Smooth muscle cell (in vitro differentiated cells): ENCODE measurements around the gene MGLL. TPM values are rescaled to one million over a fixed set of nuclear protein-coding genes. Genes with fewer than 3 reads are reported as not detected.

Experiments used
- DNase-seq: peaks from one replicate; lab custom pipeline; 2025; ENCODE audit not compliant: unreplicated experiment; lab: John Stamatoyannopoulos, UW
- H2AFZ ChIP-seq: fragments of 200-600 bp; sonication (generic); 2 replicates; pipeline ENCODE4 v1.6.0; 2016; ENCODE audit warnings: antibody characterized with exemption, low read depth, mild to moderate bottlenecking
- H3F3A ChIP-seq: fragments of 200-600 bp; sonication (generic); 2 replicates; pipeline ENCODE4 v1.6.0; 2017; ENCODE audit warnings: antibody characterized with exemption, low read depth
- H3K27ac ChIP-seq: fragments of 200-600 bp; sonication (generic); 2 replicates; pipeline ENCODE4 v1.5.1; 2016; ENCODE audit warnings: low read depth, mild to moderate bottlenecking
- H3K27me3 ChIP-seq: fragments of 200-600 bp; sonication (generic); 2 replicates; pipeline ENCODE4 v1.6.1; 2016; ENCODE audit warnings: low read depth, mild to moderate bottlenecking
- H3K36me3 ChIP-seq: fragments of 200-600 bp; sonication (generic); 2 replicates; pipeline ENCODE4 v1.5.1; 2016; ENCODE audit warnings: low read depth
- H3K4me1 ChIP-seq: fragments of 200-600 bp; sonication (generic); 2 replicates; pipeline ENCODE4 v1.5.1; 2016; ENCODE audit warnings: low read depth
- H3K4me2 ChIP-seq: fragments of 200-600 bp; sonication (generic); 2 replicates; pipeline ENCODE4 v1.6.0; 2016; ENCODE audit warnings: mild to moderate bottlenecking
- H3K4me3 ChIP-seq: fragments of 200-600 bp; sonication (generic); 2 replicates; pipeline ENCODE4 v1.5.1; 2016; ENCODE audit warnings: mild to moderate bottlenecking
- H3K79me2 ChIP-seq: fragments of 200-600 bp; sonication (generic); 2 replicates; pipeline ENCODE4 v1.6.0; 2016; ENCODE audit warnings: low read depth, mild to moderate bottlenecking
- H3K9ac ChIP-seq: fragments of 200-600 bp; sonication (generic); 2 replicates; pipeline ENCODE4 v1.6.0; 2016; ENCODE audit warnings: low read depth
- H3K9me3 ChIP-seq: fragments of 200-600 bp; sonication (generic); replicated peaks from 2 replicates; pipeline ENCODE4 v1.5.1; 2016; ENCODE audit warnings: low read depth
- H4K20me1 ChIP-seq: fragments of 200-600 bp; sonication (generic); 2 replicates; pipeline ENCODE4 v1.6.0; 2016; ENCODE audit warnings: low read depth
- WGBS: methylation state at CpG from one replicate; pipeline ENCODE4 v1.1.7; 2016; ENCODE audit warnings: low lambda C conversion rate; 5-methylcytosine and 5-hydroxymethylcytosine counted together
- polyA plus RNA-seq: library from polyadenylated mRNA; unstranded; fragments of >200 nt; fragmentation: Nextera tagmentation; extraction: Ambion mirVana; gene quantifications from 2 replicates; pipeline ENCODE4 v1.2.1, GENCODE V29; 2016
- total RNA-seq: library from RNA; depleted of rRNA; stranded (reverse); fragments of >200 nt; gene quantifications from 2 replicates; pipeline ENCODE4 v1.2.3, GENCODE V29; 2014
- TF ChIP-seq, protein P1 (sequence below): fragments of 200-600 bp; sonication (generic); IDR thresholded peaks from 2 replicates; pipeline ENCODE4 v1.5.1; 2017; ENCODE audit warnings: borderline replicate concordance, mild to moderate bottlenecking, antibody characterized with exemption; ENCODE audit not compliant: insufficient read depth, poor library complexity, severe bottlenecking

The MGLL gene
- total and polyA plus RNA-seq, 2 experiments from 2014 or later: 13.6 to 22.5 TPM

GRCh38 chr3:127697551-127698240, 124.6 kb downstream of the MGLL start:
- no peak overlapping the region for H3K9ac ChIP-seq
- H3K27ac ChIP-seq: peak overlapping the region; percentile 60
- no peaks in the 10 kb centered on the region for H3K79me2 ChIP-seq
- no peak overlapping the region for H2AFZ ChIP-seq
- TF ChIP-seq, protein P1, sequence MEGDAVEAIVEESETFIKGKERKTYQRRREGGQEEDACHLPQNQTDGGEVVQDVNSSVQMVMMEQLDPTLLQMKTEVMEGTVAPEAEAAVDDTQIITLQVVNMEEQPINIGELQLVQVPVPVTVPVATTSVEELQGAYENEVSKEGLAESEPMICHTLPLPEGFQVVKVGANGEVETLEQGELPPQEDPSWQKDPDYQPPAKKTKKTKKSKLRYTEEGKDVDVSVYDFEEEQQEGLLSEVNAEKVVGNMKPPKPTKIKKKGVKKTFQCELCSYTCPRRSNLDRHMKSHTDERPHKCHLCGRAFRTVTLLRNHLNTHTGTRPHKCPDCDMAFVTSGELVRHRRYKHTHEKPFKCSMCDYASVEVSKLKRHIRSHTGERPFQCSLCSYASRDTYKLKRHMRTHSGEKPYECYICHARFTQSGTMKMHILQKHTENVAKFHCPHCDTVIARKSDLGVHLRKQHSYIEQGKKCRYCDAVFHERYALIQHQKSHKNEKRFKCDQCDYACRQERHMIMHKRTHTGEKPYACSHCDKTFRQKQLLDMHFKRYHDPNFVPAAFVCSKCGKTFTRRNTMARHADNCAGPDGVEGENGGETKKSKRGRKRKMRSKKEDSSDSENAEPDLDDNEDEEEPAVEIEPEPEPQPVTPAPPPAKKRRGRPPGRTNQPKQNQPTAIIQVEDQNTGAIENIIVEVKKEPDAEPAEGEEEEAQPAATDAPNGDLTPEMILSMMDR: no peak
- no peaks in the 10 kb centered on the region for H3K36me3 ChIP-seq
- H3F3A ChIP-seq: peaks cover 3% of the 10 kb centered on the region
- peak overlapping the region; percentile 49 for H3K4me2 ChIP-seq
- no peaks in the 10 kb centered on the region for H3K27me3 ChIP-seq
- no peaks in the 10 kb centered on the region for H3K9me3 ChIP-seq
- no peak overlapping the region for H3K4me3 ChIP-seq
- peak; percentile 65 for DNase-seq
- no peaks in the 10 kb centered on the region for H4K20me1 ChIP-seq
- H3K4me1 ChIP-seq: peaks cover 6% of the 10 kb centered on the region
- 50% methylated on average over 16 of the region's 16 CpGs for WGBS

DNA sequence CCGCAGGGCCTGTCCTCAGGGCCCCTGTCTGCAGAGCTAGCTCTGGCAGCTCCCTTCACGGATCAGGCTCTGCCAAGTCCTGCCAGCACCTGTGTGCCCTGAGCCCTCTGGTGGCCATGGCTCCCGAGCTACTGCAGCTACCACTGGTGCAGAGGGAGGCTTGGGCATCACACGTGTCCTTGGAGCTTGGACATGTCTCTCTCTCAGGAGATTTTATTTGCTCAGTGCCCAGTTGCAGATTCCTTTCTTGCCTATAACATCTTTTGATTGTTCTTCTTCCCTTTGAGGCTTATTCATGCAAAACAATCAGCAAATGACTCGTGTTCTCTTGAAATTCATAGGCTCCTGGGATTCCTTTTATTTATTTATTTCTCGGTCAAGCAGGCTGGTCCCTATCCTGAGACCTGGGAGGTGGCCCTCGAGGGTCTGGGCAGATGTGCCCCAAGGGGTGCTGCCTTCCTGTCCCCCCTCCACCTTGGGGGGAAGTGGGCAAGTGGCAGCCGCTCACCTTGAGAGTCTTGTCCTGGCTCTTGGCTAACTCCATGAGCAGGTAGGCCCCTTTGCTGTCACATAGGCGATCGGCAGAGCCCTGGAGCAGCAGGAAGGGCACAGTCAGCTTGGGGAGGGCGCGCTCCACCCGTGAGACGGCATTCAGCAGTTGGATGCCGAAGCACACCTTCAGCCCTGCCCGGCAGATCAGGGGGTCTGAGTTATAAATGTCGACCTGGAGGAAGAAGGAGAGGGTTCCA, 127.7 kb downstream of the MGLL start:
- H3K4me2 ChIP-seq: no peak overlapping the region
- H3F3A ChIP-seq: peaks cover 3% of the 10 kb centered on the region
- no peak overlapping the region for H3K27ac ChIP-seq
- no peak overlapping the region for H2AFZ ChIP-seq
- H3K79me2 ChIP-seq: no peaks in the 10 kb centered on the region
- 92% methylated on average over 17 of the region's 17 CpGs for WGBS
- TF ChIP-seq, protein P1: peak; percentile 3
- no peaks in the 10 kb centered on the region for H3K36me3 ChIP-seq
- H3K27me3 ChIP-seq: no peaks in the 10 kb centered on the region
- H3K9ac ChIP-seq: no peak overlapping the region
- no peak overlapping the region for H3K4me3 ChIP-seq
- no peak for DNase-seq
- H3K4me1 ChIP-seq: peaks cover 12% of the 10 kb centered on the region
- no peaks in the 10 kb centered on the region for H3K9me3 ChIP-seq
- no peaks in the 10 kb centered on the region for H4K20me1 ChIP-seq

DNA sequence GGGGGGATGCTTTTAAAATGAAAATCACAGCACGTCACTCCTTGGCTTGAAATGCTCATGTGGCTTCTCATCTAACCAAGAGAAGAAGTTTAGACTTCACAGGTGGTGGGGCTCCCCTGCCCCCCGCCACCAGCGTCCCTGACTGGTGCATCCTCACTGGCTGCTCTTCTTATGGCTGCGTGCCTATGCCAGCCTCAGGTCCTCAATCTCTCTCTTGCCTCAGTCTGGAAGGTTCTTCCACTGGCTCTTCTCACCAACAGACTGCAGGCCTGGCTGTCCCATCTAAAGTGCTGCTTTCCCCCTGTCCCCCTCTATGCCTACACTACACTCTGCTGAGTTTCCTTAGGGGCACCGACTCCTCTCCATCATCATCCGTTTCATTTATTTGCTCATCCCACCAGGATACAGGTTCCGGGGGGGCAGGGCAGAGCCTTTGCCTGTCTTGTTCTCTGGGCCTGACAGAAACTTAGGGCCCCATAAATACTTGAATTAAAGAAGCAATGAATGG, 128.9 kb downstream of the MGLL start:
- DNase-seq: no peak
- H3K4me1 ChIP-seq: peaks cover 25% of the 10 kb centered on the region
- no peak overlapping the region for H3K27ac ChIP-seq
- no peaks in the 10 kb centered on the region for H3K9me3 ChIP-seq
- 95% methylated on average over 7 of the region's 7 CpGs for WGBS
- TF ChIP-seq, protein P1: no peak
- no peaks in the 10 kb centered on the region for H3K36me3 ChIP-seq
- no peak overlapping the region for H3K4me2 ChIP-seq
- H3F3A ChIP-seq: peaks cover 3% of the 10 kb centered on the region
- no peak overlapping the region for H2AFZ ChIP-seq
- no peaks in the 10 kb centered on the region for H3K79me2 ChIP-seq
- no peak overlapping the region for H3K9ac ChIP-seq
- no peaks in the 10 kb centered on the region for H4K20me1 ChIP-seq
- H3K4me3 ChIP-seq: no peak overlapping the region
- H3K27me3 ChIP-seq: no peaks in the 10 kb centered on the region
